Measurements from ENCODE around the gene ARR3.
"Not testable (repeated sequence)": the region's sequence is repeated elsewhere in the genome, so short reads cannot be mapped to it uniquely, and the experiment has no call there.

ARR3 gene

GRCh38 chrX:70268034-70268433 lies at the start of gene ARR3:
Gene ARR3, plus strand, starts transcription at chrX:70268334. Its CDS starts 1,052 bp downstream, at chrX:70269386.
- DNase-seq, result no peak

GRCh38 chrX:70219938-70220764 lies 48.0 kb upstream of the ARR3 start:
- no peak for DNase-seq

GRCh38 chrX:70226048-70226447 lies 42.1 kb upstream of the ARR3 start:
- no peak for DNase-seq

GRCh38 chrX:70226687-70227086 lies 41.4 kb upstream of the ARR3 start:
- no peak for DNase-seq

GRCh38 chrX:70231666-70232065 lies 36.5 kb upstream of the ARR3 start:
- no peak for DNase-seq

- no peak for DNase-seq
Measured at GRCh38 chrX:70234355-70234754, 33.8 kb upstream of the ARR3 start, which contains the start of gene AWAT1. Gene AWAT1, plus strand, starts transcription at chrX:70234655. Its CDS starts 41 bp downstream, at chrX:70234696.

- DNase-seq, result no peak
Measured at GRCh38 chrX:70240751-70241150, 27.4 kb upstream of the ARR3 start.

GRCh38 chrX:70241501-70241900 lies 26.6 kb upstream of the ARR3 start:
- DNase-seq, result no peak

- DNase-seq, result not testable (repeated sequence)
Measured at GRCh38 chrX:70243601-70244000, 24.5 kb upstream of the ARR3 start.

GRCh38 chrX:70244881-70245280 lies 23.3 kb upstream of the ARR3 start:
- no peak for DNase-seq

- DNase-seq, result no peak
Measured at GRCh38 chrX:70247252-70247651, 20.9 kb upstream of the ARR3 start.

GRCh38 chrX:70252491-70252890 lies 15.6 kb upstream of the ARR3 start:
- no peak for DNase-seq

GRCh38 chrX:70253377-70254062 lies 14.6 kb upstream of the ARR3 start:
- no peak for DNase-seq

GRCh38 chrX:70254063-70254400 lies 14.1 kb upstream of the ARR3 start:
- DNase-seq, result no peak

- no peak for DNase-seq
Measured at GRCh38 chrX:70254909-70255308, 13.2 kb upstream of the ARR3 start.

GRCh38 chrX:70255452-70255851 lies 12.7 kb upstream of the ARR3 start:
- no peak for DNase-seq

GRCh38 chrX:70257423-70258288 lies 10.5 kb upstream of the ARR3 start:
- DNase-seq, result no peak

GRCh38 chrX:70260104-70260503 lies 8.0 kb upstream of the ARR3 start, which contains the start of gene P2RY4:
Gene P2RY4, minus strand, starts transcription at chrX:70260204. Its CDS starts 580 bp downstream, at chrX:70259624.
- no peak for DNase-seq

GRCh38 chrX:70262952-70263567 lies 5.1 kb upstream of the ARR3 start:
- DNase-seq, result no peak

GRCh38 chrX:70264784-70265183 lies 3.4 kb upstream of the ARR3 start:
- DNase-seq, result no peak

- DNase-seq, result not testable (repeated sequence)
Measured at GRCh38 chrX:70274029-70274428, 5.9 kb downstream of the ARR3 start.

- no peak for DNase-seq
Measured at GRCh38 chrX:70279081-70279480, 10.9 kb downstream of the ARR3 start.

- DNase-seq, result no peak
Measured at GRCh38 chrX:70280573-70280972, 12.4 kb downstream of the ARR3 start.
